GM21423 (cell line): Measurements from ENCODE around the gene DOCK1.

Experiments used
- ATAC-seq: cut with Tn5 transposase; IDR thresholded peaks from one replicate; pipeline ENCODE4 v1.9.1; 2021; ENCODE audit warnings: mild to moderate bottlenecking, moderate library complexity; ENCODE audit not compliant: unreplicated experiment

DOCK1 gene

DNA sequence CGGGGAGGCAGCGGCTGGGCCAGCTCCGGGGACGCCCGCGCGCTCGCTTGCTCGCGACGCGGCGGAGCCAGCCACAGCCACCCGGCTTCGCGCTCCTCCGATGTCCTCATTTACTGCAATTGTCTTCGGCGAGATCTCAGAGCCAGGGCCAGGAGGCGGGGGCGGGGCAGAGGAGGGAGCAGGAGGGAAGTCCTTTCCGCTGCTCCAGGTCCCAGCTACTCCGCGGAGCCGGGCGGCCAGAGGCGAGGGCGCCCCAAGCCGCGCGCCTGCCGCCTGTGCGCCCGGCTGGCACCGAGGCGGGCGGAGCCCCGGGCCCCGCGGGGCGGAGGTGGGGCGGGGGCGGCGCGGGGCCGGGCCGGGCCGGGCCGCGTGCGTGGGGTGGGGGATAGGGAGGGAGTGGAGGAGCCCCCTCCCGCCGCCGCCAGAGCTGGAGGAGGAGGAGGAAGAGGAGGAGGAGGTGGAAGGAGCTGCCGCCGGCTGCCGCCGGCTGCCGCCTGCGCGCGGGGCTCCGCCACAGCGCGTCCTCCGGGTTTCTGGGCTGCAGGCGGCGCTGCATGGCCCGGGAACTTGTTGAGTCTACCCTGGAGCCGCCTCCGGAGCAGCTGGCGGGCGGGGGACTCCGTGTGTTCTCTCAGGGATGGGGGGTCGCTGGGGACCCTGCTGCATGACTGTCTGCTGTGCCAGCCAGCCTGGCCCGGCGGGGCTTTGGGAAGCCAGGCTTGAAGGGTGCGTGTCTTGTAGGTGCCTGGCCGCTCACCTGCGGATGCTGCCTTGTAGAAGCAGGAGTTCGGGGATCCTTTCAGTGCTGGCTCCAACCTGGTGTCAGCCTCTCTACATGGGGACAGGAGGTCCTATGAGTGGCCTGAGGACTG lies 291.3 kb downstream of the DOCK1 start, which contains the start of gene INSYN2A:
Gene INSYN2A, minus strand, starts transcription at position 310 of the 872 bp plus-strand sequence. CDS start 20,196 bp downstream, outside the sequence.
- ATAC-seq = no peak

DNA sequence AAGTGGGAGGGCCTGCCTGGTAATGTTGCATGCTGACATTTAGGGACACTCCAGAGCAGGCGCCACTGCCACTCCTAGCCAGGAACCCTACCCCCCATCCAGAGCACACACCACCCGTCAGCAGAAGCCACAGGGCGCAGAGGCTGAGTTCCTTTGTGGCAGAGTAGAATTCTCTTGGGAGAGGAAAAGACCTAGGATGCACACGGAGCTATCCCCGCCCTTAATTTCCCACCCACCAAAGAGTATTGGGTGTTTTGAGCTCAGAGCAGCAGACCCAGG lies 291.9 kb downstream of the DOCK1 start:
- ATAC-seq = no peak

DNA sequence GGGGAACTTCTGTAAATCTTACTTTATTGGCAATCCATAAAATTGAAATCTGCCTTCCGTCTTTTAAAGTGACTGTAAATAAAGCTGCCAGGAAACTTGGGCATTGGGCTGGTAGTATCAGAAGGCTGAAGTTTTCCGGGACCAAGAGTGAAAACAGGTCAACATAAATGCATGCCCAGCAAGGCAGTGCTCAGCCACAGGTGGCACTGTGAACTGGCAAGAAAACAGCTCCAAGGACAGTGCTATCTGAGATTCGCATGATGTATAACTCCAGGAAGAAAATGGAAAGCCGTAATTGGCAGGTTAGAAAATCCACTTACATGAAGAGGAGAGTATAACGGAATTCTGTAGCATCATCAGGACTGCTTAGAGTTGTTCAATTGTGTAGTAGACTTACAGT lies 293.1 kb downstream of the DOCK1 start:
- no peak for ATAC-seq

GRCh38 chr10:127198721-127199120 lies 293.5 kb downstream of the DOCK1 start:
- no peak for ATAC-seq

DNA sequence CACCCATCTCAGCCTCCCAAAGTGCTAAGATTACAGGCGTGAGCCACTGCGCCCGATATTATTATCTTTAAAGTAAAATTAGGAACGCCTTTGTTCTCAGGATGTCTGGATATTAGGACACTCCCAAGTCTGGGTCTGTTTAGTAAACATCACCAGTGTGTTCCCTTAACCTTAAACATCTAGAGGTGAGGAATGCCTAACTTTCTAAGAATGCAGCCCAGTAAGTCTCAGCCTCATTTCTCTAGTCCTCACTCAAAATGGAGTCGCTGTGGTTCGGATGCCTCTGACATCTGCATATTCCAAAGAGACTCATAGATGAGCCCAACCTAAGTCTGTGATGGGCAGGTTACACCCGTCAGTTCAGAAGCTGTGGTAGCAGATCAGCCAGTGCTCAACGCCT lies 295.4 kb downstream of the DOCK1 start:
- no peak for ATAC-seq

GRCh38 chr10:127203067-127203466 lies 297.8 kb downstream of the DOCK1 start:
- ATAC-seq = no peak

DNA sequence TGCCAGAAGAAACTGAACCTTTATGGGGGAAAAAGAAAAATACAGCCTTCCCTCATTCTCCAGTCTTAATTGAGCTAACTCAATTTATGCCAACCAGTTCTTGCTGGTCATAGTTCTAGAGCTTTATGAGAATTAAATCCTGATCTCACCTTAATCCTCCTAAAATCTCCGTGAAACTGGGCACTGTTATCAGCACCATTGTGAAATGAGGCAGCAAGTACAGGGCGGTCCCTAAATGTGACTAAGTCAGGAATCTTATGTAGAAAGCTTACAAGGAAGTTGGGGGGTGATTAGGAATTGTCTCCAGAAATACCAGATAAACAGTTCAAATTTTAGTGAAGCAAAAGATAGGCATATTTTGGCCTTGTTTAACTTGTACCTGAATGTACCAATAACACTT lies 301.9 kb downstream of the DOCK1 start:
- no peak for ATAC-seq

DNA sequence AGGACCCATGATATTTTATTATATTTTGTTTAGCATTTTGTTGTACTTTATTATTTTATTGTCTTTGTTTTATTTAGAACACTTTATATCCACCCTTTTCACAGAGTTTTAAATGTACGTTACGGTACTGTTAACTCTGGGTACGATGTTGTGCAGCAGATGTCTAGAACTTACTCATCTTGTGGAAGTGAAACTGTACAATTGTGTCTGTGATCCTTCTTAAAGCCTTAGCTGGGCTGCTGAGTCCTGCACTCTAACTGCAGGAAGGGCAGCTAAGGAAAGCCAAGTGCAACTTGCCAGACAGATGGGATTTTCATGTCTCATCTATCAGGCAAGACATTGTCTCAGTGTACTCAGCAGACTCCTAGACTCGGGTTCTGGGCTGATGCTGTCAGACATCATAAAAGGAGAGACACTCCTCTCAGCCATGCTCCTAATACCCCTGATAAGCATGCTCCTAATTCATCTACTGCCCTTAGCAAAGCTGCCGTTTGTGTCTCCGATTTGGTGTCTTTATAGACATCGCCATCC lies 305.8 kb downstream of the DOCK1 start:
- no peak for ATAC-seq

DNA sequence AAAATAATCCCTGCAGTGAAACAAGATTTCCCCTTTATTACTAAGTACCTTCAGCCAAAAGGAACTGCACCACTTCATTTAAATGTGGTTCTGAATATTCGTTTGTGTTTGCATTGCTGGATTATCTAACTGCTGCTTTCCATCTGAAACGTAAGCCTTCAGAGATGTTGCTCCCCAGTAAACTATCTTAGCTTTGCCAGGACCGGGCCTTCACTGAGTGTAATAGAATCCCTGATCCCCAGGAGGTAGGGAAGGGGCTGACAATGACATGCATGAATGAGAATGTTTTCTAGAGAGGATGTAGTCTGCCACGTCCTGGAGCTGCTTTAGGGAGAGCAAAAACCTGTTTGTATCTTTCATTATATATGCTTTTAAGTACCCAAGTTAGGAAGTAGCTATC lies 310.6 kb downstream of the DOCK1 start:
- no peak for ATAC-seq

DNA sequence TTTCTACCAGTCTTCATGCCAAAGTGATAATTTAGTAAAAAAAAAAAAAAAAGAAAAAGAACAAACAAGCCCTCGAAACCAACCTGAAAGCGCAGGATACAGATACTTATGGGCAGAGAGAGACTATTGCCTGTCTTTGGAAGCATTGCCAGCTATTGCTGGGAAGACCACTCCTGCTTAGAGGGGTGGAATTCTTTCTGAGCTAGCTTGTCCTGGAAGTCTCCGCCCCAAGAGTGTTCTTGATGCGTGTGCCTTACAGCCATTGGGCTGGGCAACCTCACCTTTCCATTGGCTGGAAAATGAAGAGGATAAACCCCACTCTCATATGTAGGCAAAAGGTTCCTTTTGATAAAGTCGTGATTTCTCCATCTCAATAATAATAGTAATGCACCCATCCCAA lies 311.0 kb downstream of the DOCK1 start:
- ATAC-seq = no peak

DNA sequence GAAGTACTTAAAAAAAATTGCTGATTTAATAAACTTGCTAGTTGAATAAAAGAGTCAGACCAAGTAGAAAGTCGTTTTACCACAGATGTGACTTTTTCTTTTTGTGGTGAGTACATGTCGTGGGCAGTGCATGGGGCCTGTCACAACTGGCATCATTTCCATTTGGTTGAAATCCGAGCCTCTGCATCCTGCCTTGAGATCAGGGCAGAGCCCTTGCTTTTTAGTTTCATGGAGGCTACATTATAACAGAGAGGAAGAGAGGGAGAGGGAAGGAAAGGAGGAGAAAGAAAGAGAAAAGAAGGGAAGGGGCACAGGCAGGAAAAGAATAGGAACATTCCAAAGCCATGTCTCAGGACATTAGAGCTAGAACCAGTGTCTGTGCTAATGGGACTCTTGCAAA lies 311.6 kb downstream of the DOCK1 start:
- ATAC-seq = no peak

GRCh38 chr10:127218658-127219057 lies 313.4 kb downstream of the DOCK1 start:
- ATAC-seq = no peak

DNA sequence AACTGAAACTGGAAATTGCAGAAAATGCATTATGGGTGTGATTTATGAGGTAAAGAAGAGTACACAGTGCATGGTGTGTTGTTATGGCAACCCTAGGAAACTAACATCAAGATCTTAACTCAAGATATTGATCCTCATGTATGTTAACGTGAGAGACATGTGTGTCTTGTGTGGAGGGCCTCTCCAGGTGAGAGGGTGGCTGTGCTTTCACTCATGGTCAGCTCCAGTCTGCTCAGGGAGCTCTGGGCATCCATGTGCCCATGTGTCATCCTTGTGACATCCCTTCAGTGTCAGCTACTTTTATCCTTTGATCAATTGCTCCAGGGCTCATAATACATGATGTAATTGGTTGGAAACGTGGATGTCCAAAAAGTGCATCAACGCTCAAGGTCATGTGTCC lies 316.1 kb downstream of the DOCK1 start:
- no peak for ATAC-seq

DNA sequence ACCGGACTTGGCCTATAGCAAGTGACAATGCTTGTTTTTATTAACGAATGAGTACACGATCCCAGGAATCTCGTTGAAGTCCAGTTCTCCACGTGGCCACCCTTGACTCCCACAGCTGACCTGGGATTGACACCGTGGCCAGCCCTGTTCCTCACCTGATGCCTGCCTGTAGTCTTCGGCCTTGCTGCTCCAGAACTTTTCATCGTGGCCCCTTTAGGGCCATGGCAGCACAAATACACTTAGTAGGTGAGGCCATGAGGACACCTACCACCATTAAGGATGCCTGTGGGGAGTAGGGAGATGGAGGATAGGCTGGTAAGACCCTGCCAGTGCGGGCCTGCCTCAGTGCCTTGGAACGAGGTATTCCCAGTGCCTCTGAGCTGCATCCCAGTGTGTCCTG lies 321.8 kb downstream of the DOCK1 start:
- no peak for ATAC-seq

GRCh38 chr10:127227663-127228062 lies 322.4 kb downstream of the DOCK1 start:
- ATAC-seq = no peak

GRCh38 chr10:127228195-127228787 lies 323.1 kb downstream of the DOCK1 start:
- ATAC-seq = no peak

GRCh38 chr10:127234306-127234800 lies 329.1 kb downstream of the DOCK1 start:
- ATAC-seq = no peak

- no peak for ATAC-seq
Observed at GRCh38 chr10:127236266-127236665, 331.0 kb downstream of the DOCK1 start.

- ATAC-seq = no peak
Observed at GRCh38 chr10:127242914-127243313, 337.7 kb downstream of the DOCK1 start.

DNA sequence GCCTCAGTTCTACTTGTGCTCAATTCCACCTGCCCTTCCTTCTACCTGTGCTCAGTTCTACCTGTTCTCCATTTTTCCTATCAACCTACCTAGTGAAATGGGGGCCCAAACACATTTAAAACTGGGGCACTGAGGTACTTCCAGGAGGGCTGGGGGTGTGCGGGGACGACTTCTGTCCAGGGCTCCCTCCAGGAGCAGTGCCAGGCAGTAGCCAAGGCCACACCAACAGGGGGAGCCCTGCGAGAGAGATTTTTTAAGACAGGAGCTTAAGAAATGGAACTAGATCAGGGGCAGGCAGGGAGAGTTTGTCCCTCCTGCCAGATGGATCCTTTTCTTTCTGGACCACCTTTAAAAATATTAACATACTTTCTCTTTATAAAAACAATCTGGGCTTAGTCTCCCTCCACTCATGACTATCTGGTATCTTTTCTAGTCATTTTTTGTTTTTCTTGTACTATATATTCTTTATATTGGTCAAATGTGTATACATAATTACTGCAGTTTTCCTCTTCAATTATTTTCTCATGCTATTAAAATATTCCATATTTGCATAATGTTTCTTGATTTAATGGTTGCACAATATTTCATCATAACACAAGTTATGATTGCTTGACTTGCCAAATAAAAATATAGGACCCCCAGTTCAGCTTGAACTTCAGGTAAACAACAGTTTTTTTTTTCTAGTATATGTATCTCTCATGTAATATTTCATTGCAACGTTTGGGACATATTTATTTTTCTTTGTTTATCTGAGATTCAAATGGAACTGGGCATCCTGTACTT lies 338.5 kb downstream of the DOCK1 start:
- ATAC-seq = no peak

- no peak for ATAC-seq
Observed at GRCh38 chr10:127245456-127245855, 340.2 kb downstream of the DOCK1 start.
